ENCODE data around the gene RRM2.

The RRM2 gene

GRCh38 chr2:10169053-10169578, 46.6 kb downstream of the RRM2 start:
- H3K9ac ChIP-seq (ENCODE audit: low read length) = no peak overlapping the region
- DNase-seq = no peak
- no peaks in the 10 kb centered on the region for H3K27me3 ChIP-seq (ENCODE audit: insufficient read depth, low read length)
- H2BK120ac ChIP-seq (ENCODE audit: insufficient read depth, low read length, poor library complexity) = no peak overlapping the region
- no peak overlapping the region for H2AFZ ChIP-seq (ENCODE audit: insufficient read depth, low read length, poor library complexity)
- H3K79me2 ChIP-seq (ENCODE audit: control insufficient read depth, insufficient read depth, low read length, poor library complexity) = no peaks in the 10 kb centered on the region
- no peak overlapping the region for H4K91ac ChIP-seq (ENCODE audit: low read depth, low read length)
- no CpG with 5 or more reads among the region's 7 CpGs for WGBS (ENCODE audit: extremely low coverage, insufficient coverage, insufficient read length)
- peaks cover 2% of the 10 kb centered on the region for H3K79me1 ChIP-seq (ENCODE audit: low read length)
- H3K4me3 ChIP-seq (ENCODE audit: low read depth, low read length) = no peak overlapping the region
- no peak overlapping the region for H2AK5ac ChIP-seq (ENCODE audit: low read length)
- no peak overlapping the region for H3K27ac ChIP-seq (ENCODE audit: low read depth, low read length)
- no peak overlapping the region for H2BK5ac ChIP-seq (ENCODE audit: low read depth, low read length, poor library complexity)
- no peak overlapping the region for H3K4ac ChIP-seq (ENCODE audit: low read depth, low read length)
- no peak overlapping the region for H4K12ac ChIP-seq (ENCODE audit: low read depth, low read length)
- no peak overlapping the region for H2BK12ac ChIP-seq (ENCODE audit: low read length)
- H3K23ac ChIP-seq (ENCODE audit: low read length) = no peak overlapping the region
- H3K9me3 ChIP-seq (ENCODE audit: insufficient read depth, low read depth, low read length) = peaks cover 2% of the 10 kb centered on the region
- no peak overlapping the region for H3K4me2 ChIP-seq (ENCODE audit: low read length)
- no peaks in the 10 kb centered on the region for H3K36me3 ChIP-seq (ENCODE audit: control insufficient read depth in 1 of 2, insufficient read depth in 2 of 2, low read length in 2 of 2)
- no peak overlapping the region for H3K18ac ChIP-seq (ENCODE audit: low read length)
- no peak overlapping the region for H3K14ac ChIP-seq (ENCODE audit: low read length)
- no peak overlapping the region for H4K8ac ChIP-seq (ENCODE audit: low read depth, low read length)
- peaks cover 14 to 18% of the 10 kb centered on the region in 2 experiments for H3K4me1 ChIP-seq (ENCODE audit: control insufficient read depth in 1 of 2, insufficient read depth in 2 of 2, low read length in 2 of 2)

- Histone ChIP-seq H2BK5ac (ENCODE audit: low read depth, low read length, poor library complexity) (no peak overlapping the region), H2BK120ac (ENCODE audit: insufficient read depth, low read length, poor library complexity) (no peak overlapping the region), H3K4me3 (ENCODE audit: low read depth, low read length) (no peak overlapping the region), H3K14ac (ENCODE audit: low read length) (peak overlapping the region; percentile 29), H3K9me3 (ENCODE audit: insufficient read depth, low read depth, low read length) (peaks cover 2% of the 10 kb centered on the region), H3K4ac (ENCODE audit: low read depth, low read length) (no peak overlapping the region), H3K9ac (ENCODE audit: low read length) (no peak overlapping the region), H3K36me3 (ENCODE audit: control insufficient read depth in 1 of 2, insufficient read depth in 2 of 2, low read length in 2 of 2) (no peaks in the 10 kb centered on the region), H3K4me2 (ENCODE audit: low read length) (no peak overlapping the region), H3K79me1 (ENCODE audit: low read length) (peaks cover 2% of the 10 kb centered on the region), H2AFZ (ENCODE audit: insufficient read depth, low read length, poor library complexity) (no peak overlapping the region), H2AK5ac (ENCODE audit: low read length) (no peak overlapping the region), H4K8ac (ENCODE audit: low read depth, low read length) (no peak overlapping the region), H3K27me3 (ENCODE audit: insufficient read depth, low read length) (no peaks in the 10 kb centered on the region), H2BK12ac (ENCODE audit: low read length) (peak overlapping the region; percentile 34), H3K23ac (ENCODE audit: low read length) (no peak overlapping the region), H3K27ac (ENCODE audit: low read depth, low read length) (no peak overlapping the region), H4K91ac (ENCODE audit: low read depth, low read length) (peak overlapping the region; percentile 4), H4K12ac (ENCODE audit: low read depth, low read length) (no peak overlapping the region), H3K18ac (ENCODE audit: low read length) (no peak overlapping the region), H3K79me2 (ENCODE audit: control insufficient read depth, insufficient read depth, low read length, poor library complexity) (no peaks in the 10 kb centered on the region), H3K4me1 (ENCODE audit: control insufficient read depth in 1 of 2, insufficient read depth in 2 of 2, low read length in 2 of 2) (peaks cover 14 to 18% of the 10 kb centered on the region in 2 experiments)
- WGBS (ENCODE audit: extremely low coverage, insufficient coverage, insufficient read length) = no CpG with 5 or more reads among the region's 11 CpGs
- DNase-seq = no peak
These were observed 47.0 kb downstream of the RRM2 start for GRCh38 chr2:10169581-10169980.

- H3K79me1 ChIP-seq (ENCODE audit: low read length) = peaks cover 2% of the 10 kb centered on the region
- H4K91ac ChIP-seq (ENCODE audit: low read depth, low read length) = no peak overlapping the region
- no peak overlapping the region for H2BK12ac ChIP-seq (ENCODE audit: low read length)
- no peak overlapping the region for H3K14ac ChIP-seq (ENCODE audit: low read length)
- no peak overlapping the region for H3K4me2 ChIP-seq (ENCODE audit: low read length)
- no peak overlapping the region for H2BK5ac ChIP-seq (ENCODE audit: low read depth, low read length, poor library complexity)
- H3K4me3 ChIP-seq (ENCODE audit: low read depth, low read length) = no peak overlapping the region
- H2AFZ ChIP-seq (ENCODE audit: insufficient read depth, low read length, poor library complexity) = no peak overlapping the region
- H3K18ac ChIP-seq (ENCODE audit: low read length) = no peak overlapping the region
- H3K9me3 ChIP-seq (ENCODE audit: insufficient read depth, low read depth, low read length) = peaks cover 2% of the 10 kb centered on the region
- no peak overlapping the region for H3K27ac ChIP-seq (ENCODE audit: low read depth, low read length)
- H3K27me3 ChIP-seq (ENCODE audit: insufficient read depth, low read length) = no peaks in the 10 kb centered on the region
- no peak overlapping the region for H3K9ac ChIP-seq (ENCODE audit: low read length)
- no peak overlapping the region for H3K4ac ChIP-seq (ENCODE audit: low read depth, low read length)
- no peaks in the 10 kb centered on the region for H3K79me2 ChIP-seq (ENCODE audit: control insufficient read depth, insufficient read depth, low read length, poor library complexity)
- no peak for DNase-seq
- no peak overlapping the region for H3K23ac ChIP-seq (ENCODE audit: low read length)
- H4K12ac ChIP-seq (ENCODE audit: low read depth, low read length) = no peak overlapping the region
- H3K36me3 ChIP-seq (ENCODE audit: control insufficient read depth in 1 of 2, insufficient read depth in 2 of 2, low read length in 2 of 2) = no peaks in the 10 kb centered on the region
- no peak overlapping the region for H2AK5ac ChIP-seq (ENCODE audit: low read length)
- no peak overlapping the region for H2BK120ac ChIP-seq (ENCODE audit: insufficient read depth, low read length, poor library complexity)
- peaks cover 14 to 18% of the 10 kb centered on the region in 2 experiments for H3K4me1 ChIP-seq (ENCODE audit: control insufficient read depth in 1 of 2, insufficient read depth in 2 of 2, low read length in 2 of 2)
- H4K8ac ChIP-seq (ENCODE audit: low read depth, low read length) = no peak overlapping the region
- WGBS (ENCODE audit: extremely low coverage, insufficient coverage, insufficient read length) = no CpG with 5 or more reads among the region's 9 CpGs
These were observed 47.7 kb downstream of the RRM2 start for GRCh38 chr2:10170256-10170655.

GRCh38 chr2:10171006-10171800, 48.7 kb downstream of the RRM2 start:
- peak overlapping the region; percentile 3 for H2BK120ac ChIP-seq (ENCODE audit: insufficient read depth, low read length, poor library complexity)
- H4K91ac ChIP-seq (ENCODE audit: low read depth, low read length) = no peak overlapping the region
- H3K4ac ChIP-seq (ENCODE audit: low read depth, low read length) = no peak overlapping the region
- H3K9ac ChIP-seq (ENCODE audit: low read length) = no peak overlapping the region
- no peak overlapping the region for H3K4me3 ChIP-seq (ENCODE audit: low read depth, low read length)
- H4K12ac ChIP-seq (ENCODE audit: low read depth, low read length) = no peak overlapping the region
- H3K18ac ChIP-seq (ENCODE audit: low read length) = no peak overlapping the region
- no peak overlapping the region for H3K23ac ChIP-seq (ENCODE audit: low read length)
- WGBS (ENCODE audit: extremely low coverage, insufficient coverage, insufficient read length) = no CpG with 5 or more reads among the region's 19 CpGs
- H3K36me3 ChIP-seq (ENCODE audit: control insufficient read depth in 1 of 2, insufficient read depth in 2 of 2, low read length in 2 of 2) = no peaks in the 10 kb centered on the region
- no peak overlapping the region for H3K4me2 ChIP-seq (ENCODE audit: low read length)
- H4K8ac ChIP-seq (ENCODE audit: low read depth, low read length) = no peak overlapping the region
- no peak overlapping the region for H2AK5ac ChIP-seq (ENCODE audit: low read length)
- no peak overlapping the region for H2AFZ ChIP-seq (ENCODE audit: insufficient read depth, low read length, poor library complexity)
- no peak overlapping the region for H3K14ac ChIP-seq (ENCODE audit: low read length)
- peaks cover 2% of the 10 kb centered on the region for H3K79me1 ChIP-seq (ENCODE audit: low read length)
- peaks cover 2% of the 10 kb centered on the region for H3K9me3 ChIP-seq (ENCODE audit: insufficient read depth, low read depth, low read length)
- no peaks in the 10 kb centered on the region for H3K79me2 ChIP-seq (ENCODE audit: control insufficient read depth, insufficient read depth, low read length, poor library complexity)
- H3K27me3 ChIP-seq (ENCODE audit: insufficient read depth, low read length) = no peaks in the 10 kb centered on the region
- H2BK5ac ChIP-seq (ENCODE audit: low read depth, low read length, poor library complexity) = no peak overlapping the region
- peaks cover 14 to 18% of the 10 kb centered on the region in 2 experiments for H3K4me1 ChIP-seq (ENCODE audit: control insufficient read depth in 1 of 2, insufficient read depth in 2 of 2, low read length in 2 of 2)
- no peak for DNase-seq
- no peak overlapping the region for H2BK12ac ChIP-seq (ENCODE audit: low read length)
- no peak overlapping the region for H3K27ac ChIP-seq (ENCODE audit: low read depth, low read length)
